Measurements from ENCODE around the gene INPP5J. TPM values are rescaled to one million over a fixed set of nuclear protein-coding genes. Genes with fewer than 3 reads are reported as not detected.
A peak's percentile ranks its signal among the peaks of the same experiment; 100 is the strongest.

INPP5J gene
- total and polyA plus RNA-seq, 2 experiments from 2014 or later, result 4.8 to 14.5 TPM

GRCh38 chr22:31160328-31160978 is 37.7 kb downstream of the INPP5J start:
- H2AFZ ChIP-seq, result peak overlapping the region; percentile 94
- H3K4me1 ChIP-seq (ENCODE audit: insufficient read depth), result peaks cover 5% of the 10 kb centered on the region; the same call in 1 of the 2 replicates
- peaks cover 3% of the 10 kb centered on the region; the same call in 1 of the 3 replicates for H3K9me3 Mint-ChIP-seq
- H3K27ac ChIP-seq (ENCODE audit: low read depth), result no peak overlapping the region
- H3K27me3 ChIP-seq (ENCODE audit: insufficient read depth), result peaks cover 27% of the 10 kb centered on the region
- peak overlapping the region; percentile 89 for H3K4me2 ChIP-seq
- H3K4me1 Mint-ChIP-seq, result peaks cover 8% of the 10 kb centered on the region
- H3K79me2 ChIP-seq (replicated peaks; ENCODE audit: insufficient read depth), result peaks cover 33% of the 10 kb centered on the region
- H3K4me3 Mint-ChIP-seq, result peak overlapping the region; percentile 80
- peak; percentile 56 for ATAC-seq
- TF ChIP-seq ZNF114 (CRISPR knock-in tag; IDR thresholded peaks at IDR 0.05) (no peak), ZNF331 (CRISPR knock-in tag; IDR thresholded peaks at IDR 0.05; ENCODE audit: low read depth) (no peak), EZH2 (IDR thresholded peaks at IDR 0.05; ENCODE audit: low read depth, unreplicated experiment) (no peak), ETS1 (IDR thresholded peaks at IDR 0.05) (no peak), CREB1 (CRISPR knock-in tag; IDR thresholded peaks at IDR 0.05; ENCODE audit: low read depth) (no peak), JUNB (IDR thresholded peaks at IDR 0.05; ENCODE audit: unreplicated experiment) (no peak), ZNF462 (CRISPR knock-in tag; IDR thresholded peaks at IDR 0.05) (no peak)
- peaks cover 2% of the 10 kb centered on the region; the same call in 1 of the 3 replicates for H3K36me3 Mint-ChIP-seq (ENCODE audit: low read depth)
- H3K9me2 ChIP-seq (ENCODE audit: insufficient read depth), result peaks cover 4% of the 10 kb centered on the region; the same call in 1 of the 2 replicates
- peak overlapping the region; percentile 80 for H3K27ac Mint-ChIP-seq
- peaks cover 5% of the 10 kb centered on the region for H3K27me3 Mint-ChIP-seq (ENCODE audit: insufficient read depth, low read depth, poor library complexity)
- H3K36me3 ChIP-seq (ENCODE audit: insufficient read depth), result no peaks in the 10 kb centered on the region
- peak overlapping the region; percentile 86 for H3K4me3 ChIP-seq
- no peak for DNase-seq (ENCODE audit: low spot score)
- H3F3A ChIP-seq (replicated peaks; ENCODE audit: low read depth), result no peaks in the 10 kb centered on the region
- peaks cover 3% of the 10 kb centered on the region; the same call in 1 of the 2 replicates for H4K20me1 ChIP-seq (replicated peaks; ENCODE audit: insufficient read depth)

Data from GM23338 (cell line).